Fibroblast of skin of right biceps (primary cell): ENCODE results near the gene P2RX5.
A peak's percentile ranks its signal among the peaks of the same experiment; 100 is the strongest.
"Not testable (repeated sequence)": the region's sequence is repeated elsewhere in the genome, so short reads cannot be mapped to it uniquely, and the experiment has no call there.

ENCODE experiments used
- DNase-seq: peaks from one replicate; pipeline ENCODE4 v3.0.0-alpha.2; 2013

P2RX5 gene

GRCh38 chr17:3710951-3711383, 15.0 kb upstream of the P2RX5 start:
- DNase-seq = peak; percentile 49

- no peak for DNase-seq
These were observed 12.4 kb upstream of the P2RX5 start for GRCh38 chr17:3708366-3708765.

GRCh38 chr17:3705718-3705984, 9.7 kb upstream of the P2RX5 start:
- DNase-seq = not testable (repeated sequence)

GRCh38 chr17:3704931-3705717, 9.2 kb upstream of the P2RX5 start:
- no peak for DNase-seq

GRCh38 chr17:3702041-3702539, 6.1 kb upstream of the P2RX5 start:
- not testable (repeated sequence) for DNase-seq

- no peak for DNase-seq
These were observed 4.0 kb upstream of the P2RX5 start for GRCh38 chr17:3699951-3700350.

GRCh38 chr17:3698139-3698538, 2.2 kb upstream of the P2RX5 start:
- DNase-seq = no peak

- DNase-seq = no peak
These were observed 1.1 kb upstream of the P2RX5 start for GRCh38 chr17:3697103-3697476.

- DNase-seq = no peak
These were observed 729 bp downstream of the P2RX5 start for GRCh38 chr17:3695129-3695722.

- DNase-seq = no peak
These were observed 2.1 kb downstream of the P2RX5 start for GRCh38 chr17:3693829-3694231.

- DNase-seq = no peak
These were observed 2.8 kb downstream of the P2RX5 start for GRCh38 chr17:3693141-3693540.

GRCh38 chr17:3692346-3692745, 3.6 kb downstream of the P2RX5 start:
- no peak for DNase-seq

- DNase-seq = no peak
These were observed 4.3 kb downstream of the P2RX5 start for GRCh38 chr17:3691617-3692067.

GRCh38 chr17:3690094-3690715, 5.8 kb downstream of the P2RX5 start:
- no peak for DNase-seq

GRCh38 chr17:3689262-3690093, 6.5 kb downstream of the P2RX5 start:
- no peak for DNase-seq

GRCh38 chr17:3688852-3689261, 7.1 kb downstream of the P2RX5 start:
- DNase-seq = no peak

- DNase-seq = no peak
These were observed 7.9 kb downstream of the P2RX5 start for GRCh38 chr17:3688027-3688553.

GRCh38 chr17:3685174-3685573, 10.8 kb downstream of the P2RX5 start:
- no peak for DNase-seq

- DNase-seq = no peak
These were observed 12.9 kb downstream of the P2RX5 start for GRCh38 chr17:3683054-3683511.

GRCh38 chr17:3682033-3682432, 13.9 kb downstream of the P2RX5 start:
- no peak for DNase-seq

GRCh38 chr17:3681565-3681964, 14.4 kb downstream of the P2RX5 start:
- no peak for DNase-seq

- DNase-seq = no peak
These were observed 14.9 kb downstream of the P2RX5 start for GRCh38 chr17:3681057-3681456.
